Heart left ventricle (tissue), 13 donors: ENCODE data around the gene N4BP2L1.

Experiments
- POLR2A ChIP-seq, 2 donors: fragments of 450-650 bp; IDR thresholded peaks; one replicate each; pipeline ENCODE4 v1.6.1; 2017; ENCODE audit warnings: antibody characterized with exemption in 2 of 2, mild to moderate bottlenecking in 2 of 2, moderate library complexity in 2 of 2
- TF ChIP-seq, protein P1 (sequence below), 12 donors: fragments of 200-600 bp; sonication (generic) in 4 of 12; IDR thresholded peaks; one replicate each; pipeline versions ENCODE4 v1.5.0 to v1.8.0; 2018 to 2022; ENCODE audit warnings: antibody characterized with exemption in 12 of 12, mild to moderate bottlenecking in 5 of 12
- donor health status: ischemic (EF 13 %, LVEDD 7.1; RV severe dilation, severe dysfunction).
- donor health status: DM: no; HTN: yes; CAD: no.
- donor health status: DM: no; HTN: no; CAD: no.
- donor health status: ischemic (EF 25% LVEDD 6.9; RV normal size, moderate dysfunction).
- donor health status: ischemic (EF 25% LVEDD 5.7; RV mildly dilated, moderate dysfunction).
- donor health status: ischemic (EF 35%, LVEDD 5.7; RV mildly dilated, moderate dysfunction).
- donor health status: nonischemic (EF 11% LVEDD 7.7; RV severe dilation, severe dysfunction).
- donor health status: DM: yes; HTN: yes; CAD: no.
- donor health status: PGD.
- donor health status: ischemic (EF 29% LVEDD 5.4; RV normal size, mild dysfunction).
- donor health status: nonischemic (EF 23%, LVEDD 6.1; RV moderate dilation, normal function).

DNA sequence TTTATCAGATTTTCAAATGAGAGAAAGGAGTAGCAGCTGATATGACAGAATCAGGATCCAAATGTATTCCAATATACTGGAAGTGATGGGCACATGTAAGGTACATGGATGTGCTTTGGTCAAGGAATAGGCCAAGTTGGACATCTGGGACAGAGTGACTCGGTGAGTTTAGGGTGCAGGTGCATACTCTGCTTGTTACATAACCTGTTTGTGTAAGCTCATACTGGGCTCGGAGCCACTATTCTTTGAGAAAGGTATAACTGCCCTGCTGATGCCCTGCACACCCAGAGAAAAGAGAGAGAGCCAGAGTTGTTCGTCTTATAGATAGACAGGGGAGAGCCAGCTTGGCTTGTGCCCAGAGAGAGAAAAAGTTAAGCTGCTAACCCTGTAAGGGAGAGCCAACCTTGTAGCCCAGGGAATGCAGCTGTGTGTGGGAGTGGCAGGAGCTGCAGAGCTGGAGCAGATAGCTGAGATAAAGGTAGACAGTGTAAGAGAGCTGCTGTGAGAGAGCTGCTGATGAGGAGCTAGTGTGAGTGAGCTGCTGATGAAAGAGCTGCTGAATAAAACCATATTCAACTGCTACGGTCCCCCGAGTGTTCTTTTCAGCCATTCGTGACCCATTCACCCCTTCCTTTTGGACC lies 40.7 kb upstream of the N4BP2L1 start:
- TF ChIP-seq, protein P1, sequence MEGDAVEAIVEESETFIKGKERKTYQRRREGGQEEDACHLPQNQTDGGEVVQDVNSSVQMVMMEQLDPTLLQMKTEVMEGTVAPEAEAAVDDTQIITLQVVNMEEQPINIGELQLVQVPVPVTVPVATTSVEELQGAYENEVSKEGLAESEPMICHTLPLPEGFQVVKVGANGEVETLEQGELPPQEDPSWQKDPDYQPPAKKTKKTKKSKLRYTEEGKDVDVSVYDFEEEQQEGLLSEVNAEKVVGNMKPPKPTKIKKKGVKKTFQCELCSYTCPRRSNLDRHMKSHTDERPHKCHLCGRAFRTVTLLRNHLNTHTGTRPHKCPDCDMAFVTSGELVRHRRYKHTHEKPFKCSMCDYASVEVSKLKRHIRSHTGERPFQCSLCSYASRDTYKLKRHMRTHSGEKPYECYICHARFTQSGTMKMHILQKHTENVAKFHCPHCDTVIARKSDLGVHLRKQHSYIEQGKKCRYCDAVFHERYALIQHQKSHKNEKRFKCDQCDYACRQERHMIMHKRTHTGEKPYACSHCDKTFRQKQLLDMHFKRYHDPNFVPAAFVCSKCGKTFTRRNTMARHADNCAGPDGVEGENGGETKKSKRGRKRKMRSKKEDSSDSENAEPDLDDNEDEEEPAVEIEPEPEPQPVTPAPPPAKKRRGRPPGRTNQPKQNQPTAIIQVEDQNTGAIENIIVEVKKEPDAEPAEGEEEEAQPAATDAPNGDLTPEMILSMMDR (IDR thresholded peaks at IDR 0.05): no peak
- no peak for TF ChIP-seq POLR2A (IDR thresholded peaks at IDR 0.05)
